COLO668 (cell line): ENCODE results near the gene LIN28B.
A peak's percentile ranks its signal among the peaks of the same experiment; 100 is the strongest.
"Not testable (repeated sequence)": the region's sequence is repeated elsewhere in the genome, so short reads cannot be mapped to it uniquely, and the experiment has no call there.

Experiments used
- DNase-seq: peaks from one replicate; lab custom pipeline; 2025; ENCODE audit not compliant: unreplicated experiment; lab: John Stamatoyannopoulos, UW

LIN28B gene

DNA sequence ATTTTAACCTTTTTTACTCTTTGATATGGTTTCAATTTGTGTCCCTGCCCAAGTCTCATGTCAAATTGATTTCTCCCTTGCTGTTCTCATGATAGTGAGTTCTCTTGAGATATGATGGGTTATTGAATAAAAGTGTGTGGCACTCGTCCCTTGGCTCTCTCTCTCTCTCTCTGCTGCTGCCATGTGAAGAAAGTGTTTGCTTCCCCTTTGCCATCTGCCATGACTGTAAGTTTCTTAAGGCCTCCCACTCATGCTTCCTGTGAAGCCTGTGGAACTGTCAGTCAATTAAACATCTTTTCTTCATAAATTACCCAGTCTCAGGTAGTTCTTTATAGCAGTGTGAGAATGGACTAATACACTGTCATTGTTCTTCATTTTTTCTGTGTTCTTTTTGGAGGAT, 48.5 kb downstream of the LIN28B start:
- DNase-seq: no peak

DNA sequence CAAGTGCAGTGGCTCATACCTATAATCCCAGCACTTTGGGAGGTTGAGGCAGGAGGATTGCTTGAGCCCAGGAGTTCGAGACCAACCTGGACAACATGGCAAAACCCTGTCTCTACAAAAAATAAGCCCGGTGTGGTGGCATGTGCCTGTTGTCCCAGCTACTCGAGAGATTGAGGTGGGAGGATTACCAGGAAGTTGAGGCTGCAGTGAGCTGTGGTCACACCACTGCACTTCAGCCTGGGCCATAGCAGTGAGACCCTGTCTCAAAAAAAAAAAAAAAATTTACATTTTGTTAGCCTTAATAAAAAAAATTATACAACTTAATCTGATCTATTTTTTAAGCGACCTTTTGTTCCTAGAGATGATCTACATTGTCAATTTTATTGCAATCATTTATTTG, 56.6 kb downstream of the LIN28B start:
- DNase-seq: not testable (repeated sequence)

- DNase-seq: peak; percentile 11
Observed at GRCh38 chr6:105014448-105014847, 57.5 kb downstream of the LIN28B start.

DNA sequence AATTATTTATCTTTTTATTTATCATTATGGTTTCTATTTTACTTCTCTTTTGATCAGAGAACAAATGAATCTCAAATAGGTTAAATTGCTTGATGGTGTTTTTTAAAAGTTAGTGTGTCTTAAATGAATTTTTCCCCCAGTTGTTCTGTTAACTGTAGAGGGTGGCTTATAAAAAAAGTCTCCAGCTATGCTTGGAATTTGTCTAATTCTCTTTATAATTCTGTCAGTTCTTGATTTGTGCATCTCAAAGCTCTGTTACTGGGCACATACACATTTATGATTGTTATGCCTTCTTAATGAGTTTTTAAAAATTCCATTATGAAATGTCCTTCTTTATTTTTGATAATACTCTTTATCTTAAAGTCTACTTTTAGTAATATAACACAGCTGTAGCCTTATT, 58.0 kb downstream of the LIN28B start:
- DNase-seq: no peak

DNA sequence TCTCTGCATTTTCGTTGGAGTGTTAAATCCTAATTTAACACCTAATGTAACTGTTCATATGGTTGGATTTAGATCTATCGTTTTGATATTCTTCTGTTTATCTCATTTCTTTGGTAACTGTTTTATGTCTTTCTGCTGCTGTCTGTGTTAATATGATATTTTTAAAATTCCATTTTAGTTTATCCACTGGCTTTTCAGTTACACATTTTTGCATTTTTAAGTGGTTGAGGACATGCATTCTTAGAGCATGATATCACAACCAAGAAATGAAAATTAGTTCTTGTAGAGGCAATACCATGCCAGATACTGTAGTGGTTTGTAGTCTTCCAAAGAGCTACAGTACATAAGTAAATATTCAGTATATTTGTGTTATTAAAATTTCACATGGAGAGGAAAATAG, 58.6 kb downstream of the LIN28B start:
- DNase-seq: no peak

DNA sequence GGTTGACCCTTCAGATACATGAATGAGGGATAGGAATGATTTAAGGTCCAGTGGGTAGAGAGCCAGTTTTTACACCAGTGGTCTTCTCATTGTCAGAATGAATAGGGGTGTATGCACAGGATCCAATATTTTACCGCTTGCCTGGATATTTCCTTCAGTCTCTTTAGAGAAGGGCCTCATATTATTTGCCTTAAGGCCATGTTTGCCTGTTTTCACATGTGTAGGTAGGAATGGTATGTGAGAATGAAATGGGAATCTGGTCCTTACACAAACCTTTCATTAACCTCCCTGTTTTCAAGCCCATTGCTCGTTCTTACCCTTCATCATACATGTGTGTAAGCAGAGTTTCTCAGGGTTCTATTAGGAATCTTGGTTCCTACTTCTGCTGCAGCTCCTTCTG, 62.4 kb downstream of the LIN28B start:
- no peak for DNase-seq

DNA sequence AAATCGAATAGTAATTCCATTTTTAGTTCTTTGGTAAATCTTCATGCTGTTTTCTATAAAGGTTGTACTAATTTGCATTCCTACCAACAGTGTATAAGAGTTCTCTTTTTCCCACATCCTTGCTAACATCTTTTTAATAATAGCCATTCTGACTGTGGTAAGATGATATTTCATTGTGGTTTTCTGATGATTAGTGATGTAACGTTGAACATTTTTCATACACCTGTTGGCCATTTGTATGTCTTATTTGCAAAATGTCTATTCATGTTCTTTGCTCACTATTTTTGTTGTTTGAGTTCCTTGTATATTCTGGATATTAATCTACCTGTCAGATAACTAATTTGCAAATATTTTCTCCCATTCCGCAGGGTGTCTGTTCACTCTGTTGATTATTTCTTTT, 64.5 kb downstream of the LIN28B start:
- no peak for DNase-seq

DNA sequence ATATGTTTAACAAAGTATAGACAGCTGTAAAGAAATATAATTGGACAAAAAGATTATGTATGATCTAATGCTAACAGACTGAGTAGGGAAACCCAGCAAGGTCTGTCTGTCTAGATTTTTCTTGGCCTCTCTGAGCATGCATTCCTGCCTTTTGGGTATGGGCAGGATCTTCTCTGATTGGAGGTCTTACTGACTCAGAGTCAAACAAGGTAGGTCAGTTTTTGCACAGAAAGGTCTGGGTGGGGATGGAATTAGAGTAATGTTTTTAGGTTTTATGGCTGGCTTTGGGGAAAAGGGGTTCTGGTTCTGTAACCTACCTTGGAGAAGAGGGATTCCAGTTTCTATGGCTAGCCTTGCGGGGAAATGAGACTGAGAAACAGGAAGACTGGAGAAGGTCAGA, 65.5 kb downstream of the LIN28B start:
- no peak for DNase-seq

- DNase-seq: no peak
Observed at GRCh38 chr6:105024803-105025202, 67.9 kb downstream of the LIN28B start.

DNA sequence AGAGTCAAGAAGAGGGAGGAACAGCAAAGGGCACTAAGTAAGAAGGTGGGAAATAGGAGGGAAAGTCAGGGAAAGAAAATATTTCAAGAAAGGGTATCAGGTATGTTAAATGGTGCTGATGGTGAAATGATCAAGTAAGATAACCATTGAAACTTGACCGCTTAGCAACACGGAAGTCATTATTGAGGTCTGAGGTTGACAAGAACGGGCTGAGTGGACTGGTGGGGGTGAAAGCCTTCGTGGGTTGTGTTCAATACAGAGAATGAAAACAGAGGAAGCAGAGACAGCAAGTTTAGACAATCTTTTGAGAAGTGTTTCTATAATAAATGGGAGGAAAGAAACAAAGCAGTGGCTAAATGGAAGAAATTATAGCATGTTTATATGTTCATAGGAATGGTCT, 72.0 kb downstream of the LIN28B start:
- no peak for DNase-seq

DNA sequence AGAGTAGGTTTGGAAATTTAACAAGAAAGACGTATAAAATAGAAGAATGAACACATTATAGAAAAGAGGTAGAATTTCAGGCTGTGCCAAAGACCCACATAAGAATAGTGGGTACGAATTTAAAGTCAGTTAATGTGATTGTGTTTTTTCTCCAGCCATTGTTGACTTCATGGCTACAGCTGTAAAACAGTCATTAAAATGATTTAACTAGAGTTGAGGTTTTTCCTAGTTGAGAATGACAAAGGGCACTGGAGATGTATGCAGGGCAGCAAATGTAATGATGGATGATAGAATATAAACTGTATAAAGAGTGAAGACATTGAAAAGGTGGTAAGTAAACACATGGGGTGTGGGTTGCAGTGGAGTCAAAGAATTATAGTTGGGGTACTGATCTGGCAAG, 72.7 kb downstream of the LIN28B start:
- no peak for DNase-seq

- DNase-seq: no peak
Observed at GRCh38 chr6:105034470-105034869, 77.6 kb downstream of the LIN28B start.

GRCh38 chr6:105035299-105035698, 78.4 kb downstream of the LIN28B start:
- no peak for DNase-seq

- DNase-seq: no peak
Observed at GRCh38 chr6:105036351-105036750, 79.4 kb downstream of the LIN28B start.

- DNase-seq: no peak
Observed at GRCh38 chr6:105038259-105038658, 81.4 kb downstream of the LIN28B start.

DNA sequence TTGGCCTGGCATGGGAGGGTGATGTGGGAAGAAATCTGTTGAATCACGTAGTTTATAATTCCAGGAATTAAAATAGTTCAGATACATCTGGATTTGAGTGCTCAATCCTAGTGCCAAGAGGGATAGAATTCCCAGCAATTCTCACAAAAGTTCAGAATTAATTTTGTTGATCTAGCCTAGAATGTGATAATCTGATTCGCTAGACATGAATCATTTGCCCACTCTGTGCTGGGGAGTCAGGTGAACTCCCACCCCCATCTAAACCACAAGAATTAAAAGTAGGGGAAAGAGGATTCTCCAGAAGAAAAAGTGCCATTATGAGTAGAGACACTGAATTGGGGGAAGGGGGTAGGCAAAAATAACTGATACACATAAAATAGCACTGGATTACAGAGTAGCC, 85.0 kb downstream of the LIN28B start:
- no peak for DNase-seq

DNA sequence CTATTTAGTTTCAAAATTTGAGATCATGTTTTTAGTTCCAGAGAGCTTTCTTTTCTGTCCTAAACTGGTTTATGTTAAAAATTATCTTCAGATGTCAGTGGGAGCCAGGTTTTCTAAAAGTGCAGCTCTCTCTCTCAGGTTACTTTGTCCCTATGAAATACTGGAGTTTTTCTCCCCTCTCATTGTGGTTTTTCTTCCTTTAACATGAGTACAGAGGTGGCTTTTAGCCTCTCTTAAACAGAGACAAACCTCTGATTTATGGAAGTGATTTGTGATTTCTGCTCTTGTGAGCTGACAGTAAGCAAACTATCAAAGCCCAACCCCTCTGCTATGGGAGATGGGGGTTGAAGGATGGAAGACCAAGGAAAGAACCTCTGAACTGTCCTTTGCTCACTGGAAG, 85.7 kb downstream of the LIN28B start:
- DNase-seq: no peak

DNA sequence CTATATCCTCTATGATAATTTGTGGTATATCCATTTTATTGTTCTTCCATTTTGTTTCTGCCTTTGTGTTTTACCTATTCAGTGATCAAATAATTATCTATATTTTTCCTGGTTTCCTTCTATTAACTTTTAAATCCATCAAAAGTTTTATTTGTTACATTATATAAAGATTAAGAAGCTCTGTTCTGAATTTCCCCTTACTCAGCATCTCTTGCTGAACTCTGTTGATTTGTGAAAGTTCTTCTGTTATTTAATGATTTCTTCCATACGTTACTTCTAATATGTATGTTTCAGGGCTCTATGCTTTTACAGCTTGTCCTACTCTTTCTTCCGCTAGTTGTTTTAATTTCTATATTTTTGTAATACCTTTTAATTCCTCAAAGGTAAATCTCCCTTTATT, 87.1 kb downstream of the LIN28B start:
- DNase-seq: no peak

GRCh38 chr6:105045526-105045925, 88.6 kb downstream of the LIN28B start:
- no peak for DNase-seq

DNA sequence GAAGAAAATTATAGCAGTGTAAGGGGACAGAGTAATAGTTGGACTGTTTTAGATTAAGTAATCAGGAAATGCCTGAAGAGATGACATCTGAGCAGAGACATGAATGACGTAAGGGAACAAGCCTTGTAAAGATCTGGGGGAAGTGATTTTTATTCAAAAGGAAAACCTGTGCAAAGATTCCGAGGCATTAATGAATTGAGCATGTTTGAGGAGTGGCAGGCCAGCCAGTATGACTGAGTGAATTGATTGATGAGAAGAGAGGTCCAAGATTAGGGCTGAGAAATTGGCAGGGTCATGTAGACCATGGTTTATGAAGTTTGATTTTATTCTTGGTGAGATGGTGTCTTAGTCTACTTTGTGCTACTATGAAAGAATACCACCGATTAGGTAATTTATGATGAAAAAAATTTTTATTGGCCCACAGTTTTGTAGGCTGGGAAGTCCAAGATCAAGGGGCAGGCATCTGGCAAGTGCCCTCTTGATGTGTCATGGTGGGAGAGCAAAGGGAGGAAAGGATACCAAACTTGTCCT, 95.1 kb downstream of the LIN28B start:
- no peak for DNase-seq

GRCh38 chr6:105056646-105057045, 99.7 kb downstream of the LIN28B start:
- no peak for DNase-seq

GRCh38 chr6:105057160-105057559, 100.3 kb downstream of the LIN28B start:
- no peak for DNase-seq

- no peak for DNase-seq
Observed at GRCh38 chr6:105058316-105058715, 101.4 kb downstream of the LIN28B start.

- DNase-seq: no peak
Observed at GRCh38 chr6:105058846-105059245, 101.9 kb downstream of the LIN28B start.
